ENCODE measurements around the gene CACNG8.
"Not testable (repeated sequence)": the region's sequence is repeated elsewhere in the genome, so short reads cannot be mapped to it uniquely, and the experiment has no call there.

CACNG8 gene

DNA sequence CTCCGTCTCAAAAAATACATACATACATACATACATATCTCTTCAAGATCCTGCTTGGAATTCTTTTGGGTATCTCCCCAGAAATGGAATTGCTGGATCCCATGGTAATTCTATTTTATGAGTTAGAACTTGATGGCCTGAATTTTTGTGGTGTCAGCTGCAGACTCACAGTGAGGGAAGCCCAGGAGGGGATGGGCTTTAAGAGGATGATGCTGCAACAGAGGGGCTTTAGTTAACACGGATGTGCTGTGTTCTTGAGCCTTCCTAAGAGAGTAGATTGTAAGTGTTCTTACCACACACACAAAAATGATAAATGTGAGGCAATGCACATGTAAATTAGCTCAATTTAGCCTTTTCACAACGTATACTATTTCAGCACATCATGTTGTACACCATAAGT, 60.5 kb downstream of the CACNG8 start:
- DNase-seq (ENCODE audit: low read depth) = no peak
- no peak overlapping the region for H3K4me3 ChIP-seq (ENCODE audit: low read depth, low read length)

DNA sequence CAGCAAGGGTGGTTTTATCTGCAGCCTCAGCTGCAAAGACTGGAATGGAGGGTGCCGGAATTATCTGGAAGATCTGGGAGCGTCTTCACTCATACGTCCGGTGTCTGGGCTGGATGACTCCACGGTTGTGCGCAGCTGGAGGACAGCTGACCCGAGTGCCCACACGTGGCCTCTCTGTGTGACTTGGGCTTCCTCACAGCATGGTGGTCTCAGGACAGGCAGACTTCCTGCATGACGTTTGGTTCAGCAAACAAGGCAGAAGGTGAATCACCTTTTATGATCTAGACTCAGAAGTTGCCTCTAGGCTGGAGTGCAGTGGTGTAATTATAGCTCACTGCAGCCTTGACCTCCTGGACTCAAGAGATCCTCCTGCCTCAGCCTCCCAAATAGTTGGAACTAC, 61.9 kb downstream of the CACNG8 start:
- DNase-seq (ENCODE audit: low read depth) = no peak

DNA sequence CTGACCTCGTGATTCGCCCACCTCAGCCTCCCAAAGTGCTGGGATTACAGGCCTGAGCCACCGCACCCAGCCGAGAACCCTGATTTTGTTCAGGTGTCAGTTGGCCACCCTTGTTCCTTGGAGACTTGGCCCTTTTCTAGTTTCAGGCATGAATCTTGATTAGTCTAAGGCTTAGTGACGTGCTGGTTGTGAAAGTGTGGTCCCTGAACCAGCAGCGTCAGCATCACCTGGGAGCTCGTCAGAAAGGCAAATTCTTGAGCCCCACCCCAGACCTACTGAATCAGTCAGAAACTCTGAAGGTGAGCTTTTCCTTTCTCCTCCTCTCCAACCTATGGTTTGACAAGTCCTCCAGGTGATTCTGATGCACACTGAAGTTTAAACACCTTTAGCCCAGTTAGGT, 63.9 kb downstream of the CACNG8 start:
- no peak for DNase-seq (ENCODE audit: low read depth)

More for the DNA sequence above, 61.9 kb downstream of the CACNG8 start:
- no peak overlapping the region for H3K4me3 ChIP-seq (ENCODE audit: low read depth, low read length)

DNA sequence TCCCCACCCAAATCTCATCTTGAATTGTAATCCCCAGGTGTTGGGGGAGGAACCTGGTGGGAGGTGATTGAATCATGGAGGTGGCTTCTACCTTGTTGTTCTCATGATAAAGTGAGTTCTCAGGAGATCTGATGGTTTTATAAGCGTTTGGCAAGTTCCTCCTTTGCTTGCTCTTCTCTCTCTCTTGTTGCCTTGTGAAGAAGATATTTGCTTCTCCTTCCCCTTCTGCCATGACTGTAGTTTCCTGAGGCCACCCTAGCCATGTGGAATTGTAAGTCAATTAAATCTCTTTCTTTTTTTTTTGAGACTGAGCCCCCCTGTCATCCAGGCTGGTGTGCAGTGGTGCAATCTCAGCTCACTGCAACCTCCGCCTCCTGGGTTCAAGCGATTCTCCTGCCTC, 66.6 kb downstream of the CACNG8 start:
- no peak overlapping the region for H3K4me3 ChIP-seq (ENCODE audit: low read depth, low read length)
- DNase-seq (ENCODE audit: low read depth) = no peak

More for the DNA sequence above, 63.9 kb downstream of the CACNG8 start:
- no peak overlapping the region for H3K4me3 ChIP-seq (ENCODE audit: low read depth, low read length)

DNA sequence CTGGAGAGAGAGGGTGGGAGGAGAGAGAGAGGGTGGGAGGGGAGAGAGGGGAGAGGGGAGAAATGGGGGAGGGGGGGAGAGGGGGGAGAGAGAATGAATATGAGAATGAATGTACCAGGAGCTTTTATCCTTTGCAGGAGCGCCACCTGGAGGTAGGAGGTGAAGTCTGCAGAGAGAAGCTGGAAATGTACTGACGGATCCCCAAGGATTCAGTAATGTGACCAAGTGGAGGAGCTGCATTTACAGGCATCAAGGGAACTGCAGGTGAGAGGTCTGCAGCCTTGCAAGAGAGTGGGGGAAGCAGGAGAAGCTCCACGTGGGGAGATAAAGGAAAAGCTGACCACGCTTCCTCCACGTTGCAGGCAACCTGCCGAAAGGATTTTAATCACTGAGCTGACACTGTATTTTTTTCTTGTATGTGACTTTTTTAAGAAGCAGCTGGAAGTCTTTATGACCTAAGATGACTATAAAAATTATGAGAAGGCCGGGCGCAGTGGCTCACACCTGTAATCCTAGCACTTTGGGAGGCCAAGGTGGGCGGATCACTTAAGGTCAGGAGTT, 67.3 kb downstream of the CACNG8 start:
- no peak for DNase-seq (ENCODE audit: low read depth)
- H3K4me3 ChIP-seq (ENCODE audit: low read depth, low read length) = no peak overlapping the region

DNA sequence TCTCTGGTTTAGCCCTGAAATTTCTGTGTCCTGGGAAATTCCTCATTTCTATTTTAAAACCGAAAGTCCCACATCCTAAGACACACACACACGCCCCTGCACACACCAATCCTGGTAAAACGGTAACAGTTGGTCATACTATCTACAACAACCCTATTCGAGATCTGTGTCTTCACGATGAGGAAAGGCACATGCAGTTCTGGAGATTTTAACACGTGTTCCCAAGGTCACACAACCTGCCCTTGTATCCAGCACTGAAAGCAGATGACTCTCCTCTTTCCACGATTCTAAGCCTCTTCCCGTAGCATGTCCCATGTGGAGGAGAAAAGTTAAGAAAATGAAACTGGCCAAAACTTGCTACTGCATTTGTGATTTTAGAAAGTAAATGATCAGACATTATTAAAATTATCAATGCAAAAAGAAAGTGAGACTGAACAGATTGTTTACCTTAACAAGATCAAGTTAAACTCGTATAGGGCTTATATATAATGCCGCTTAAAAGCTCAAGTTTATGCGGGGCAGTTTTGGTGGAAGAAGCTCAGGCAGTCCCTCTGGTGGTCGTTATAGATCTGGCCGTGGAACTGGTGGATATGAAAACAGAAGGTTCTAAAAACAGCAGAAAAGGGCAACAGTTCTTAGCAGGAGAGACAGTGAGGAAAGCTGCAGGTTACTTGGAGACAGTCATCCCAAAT, 68.3 kb downstream of the CACNG8 start:
- DNase-seq (ENCODE audit: low read depth) = no peak
- no peak overlapping the region for H3K4me3 ChIP-seq (ENCODE audit: low read depth, low read length)

DNA sequence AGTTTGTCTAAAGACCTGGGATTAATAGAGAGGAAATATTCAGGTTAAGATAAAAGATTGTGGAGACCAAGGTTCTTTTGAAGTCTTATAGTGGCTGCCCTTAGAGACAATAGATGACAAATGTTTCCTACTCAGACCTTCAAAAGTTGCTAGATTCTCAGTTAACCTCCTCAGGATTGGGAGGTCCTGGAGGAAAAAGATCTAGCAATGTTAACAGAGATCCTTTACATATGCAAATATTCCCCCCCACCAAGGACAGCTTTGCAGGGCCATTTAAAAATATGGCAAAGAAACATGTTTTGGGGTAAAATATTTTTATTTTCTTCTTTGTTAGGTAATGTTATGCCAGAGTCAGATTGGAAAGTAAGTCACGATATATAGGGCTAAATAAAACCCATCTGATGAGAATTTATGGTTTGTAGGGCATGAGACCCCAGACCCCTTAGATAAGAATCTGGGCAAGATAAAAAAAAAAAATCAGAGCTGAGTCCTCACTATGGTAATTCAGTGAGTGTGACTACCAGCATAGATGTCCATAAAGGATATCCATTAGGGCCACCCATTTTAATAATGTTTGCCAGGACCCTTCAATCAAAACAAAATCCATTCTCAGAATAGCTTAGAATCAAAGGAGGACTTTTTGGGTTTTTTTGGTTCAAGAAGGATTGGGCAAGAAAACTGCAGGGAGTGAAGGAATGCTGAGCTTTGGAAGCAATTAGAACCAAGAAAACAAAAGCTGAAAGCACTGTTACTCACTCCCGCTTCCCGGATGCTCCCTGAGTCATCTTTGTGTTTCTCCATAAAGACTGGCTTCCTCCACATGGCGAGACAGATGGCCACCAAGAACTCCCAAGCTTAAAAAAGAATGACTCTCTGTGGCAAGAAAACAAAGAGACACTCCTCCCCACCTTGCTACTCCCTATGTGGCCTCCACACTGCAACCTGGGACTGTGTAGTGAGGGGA, 72.8 kb downstream of the CACNG8 start:
- DNase-seq (ENCODE audit: low read depth) = peak; percentile 68

DNA sequence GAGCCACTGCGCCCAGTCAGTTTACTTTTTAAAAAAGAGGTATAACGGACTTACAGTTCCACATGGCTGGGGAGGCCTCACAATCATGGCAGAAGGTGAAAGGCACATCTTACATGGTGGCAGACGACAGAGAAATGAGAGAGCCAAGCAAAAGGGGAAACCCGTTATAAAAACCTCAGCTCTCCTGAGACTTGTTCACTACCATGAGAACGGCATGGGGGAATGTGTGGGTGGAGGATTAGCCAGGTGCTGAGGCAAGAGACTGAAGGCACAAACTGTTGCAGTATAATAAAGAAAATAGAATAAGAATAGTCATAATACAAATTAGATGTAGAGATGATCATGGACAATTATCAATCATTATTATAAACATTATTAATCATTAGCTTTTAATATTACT, 73.8 kb downstream of the CACNG8 start:
- H3K4me3 ChIP-seq (ENCODE audit: low read depth, low read length); DNase-seq (ENCODE audit: low read depth): not testable (repeated sequence)

More for the DNA sequence above, 72.8 kb downstream of the CACNG8 start:
- H3K4me3 ChIP-seq (ENCODE audit: low read depth, low read length) = no peak overlapping the region

All from skeletal muscle cell (primary cell).